Measurements from ENCODE around the gene GADD45G. TPM values are rescaled to one million over a fixed set of nuclear protein-coding genes. Genes with fewer than 3 reads are reported as not detected.

Gene GADD45G
- total RNA-seq, 1 donor from 2014 or later = 19.9 TPM

DNA sequence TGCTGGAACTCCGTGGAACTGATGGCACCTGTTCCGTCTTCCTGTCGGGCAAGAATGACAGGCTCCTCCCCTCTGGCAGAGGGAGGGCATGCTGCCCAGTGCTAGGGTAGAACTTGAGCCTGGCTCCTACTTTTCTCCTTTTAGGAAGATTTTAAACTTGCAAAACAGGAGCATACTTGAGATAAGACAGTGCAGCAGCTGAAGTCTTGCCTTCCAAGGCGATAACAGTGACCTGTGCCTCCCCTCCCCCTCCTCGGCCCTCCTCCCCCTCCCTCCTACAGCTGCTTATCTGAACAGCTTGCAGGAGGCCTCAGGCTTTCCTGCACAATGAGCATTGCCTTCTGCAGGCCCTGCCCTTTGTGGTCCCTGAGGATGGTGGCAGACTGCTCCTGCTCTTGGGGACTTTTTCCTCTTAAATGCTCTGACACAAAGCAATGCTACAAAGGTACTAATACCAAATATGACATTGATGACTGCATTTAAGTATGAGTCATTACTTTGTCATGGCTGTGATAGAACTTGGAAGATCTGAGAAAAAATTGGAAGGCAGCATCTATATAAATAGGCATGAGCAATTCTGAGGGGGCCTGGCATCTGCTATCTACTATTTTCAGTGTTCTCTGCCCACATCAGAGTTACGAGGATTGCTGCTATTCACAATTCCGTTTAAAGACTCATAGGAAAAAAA, 2.0 kb downstream of the GADD45G start:
- intact Hi-C loops (cut with micrococcal nuclease) = loop anchor here (5.0 to 10.0 kb wide), 2 partner anchors 51 to 218 kb away; no protein-coding TSS in a partner anchor
- Mint-ChIP-seq H3K4me3 (ENCODE audit: low read depth) (peak overlapping the region; percentile 87), H3K27ac (peak overlapping the region; percentile 82), H3K4me1 (ENCODE audit: low read depth) (peaks cover 26% of the 10 kb centered on the region), H3K36me3 (ENCODE audit: low read depth) (peaks cover 32% of the 10 kb centered on the region), H3K9me3 (no peaks in the 10 kb centered on the region), H3K27me3 (ENCODE audit: low read depth) (peaks cover 10% of the 10 kb centered on the region)
- DNase-seq (ENCODE audit: low spot score) = no peak

DNA sequence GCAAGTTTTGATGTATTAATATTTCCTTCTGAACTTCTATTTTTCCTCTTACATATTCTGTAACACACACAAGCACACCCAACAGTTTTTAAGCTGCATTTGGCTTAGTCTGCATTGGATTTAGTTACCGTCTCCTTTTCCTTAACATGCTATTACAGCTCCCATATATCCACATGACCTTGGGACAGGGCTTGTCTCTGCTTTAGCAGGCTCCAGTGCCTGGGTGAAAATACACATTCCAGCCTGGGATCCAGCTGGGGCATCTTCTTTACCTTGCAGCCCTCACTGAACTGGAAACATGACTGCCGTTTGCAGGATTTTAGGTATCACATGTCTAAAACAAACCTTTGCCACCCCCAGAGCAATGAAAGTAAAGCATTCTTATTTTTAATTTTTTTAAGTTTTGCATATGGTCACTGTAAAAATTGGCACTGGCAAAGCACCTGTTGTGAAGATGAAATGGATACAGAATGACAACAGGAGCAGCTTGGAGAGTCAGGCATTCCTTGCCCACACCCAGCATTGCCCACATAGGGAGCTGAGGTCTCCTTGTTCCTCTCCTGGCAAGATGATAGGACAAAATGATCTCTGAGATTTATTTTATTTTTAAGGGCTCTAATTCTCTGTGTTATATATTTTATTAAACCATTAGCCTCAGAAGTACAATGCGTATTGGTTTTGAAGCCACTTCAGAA, 4.0 kb downstream of the GADD45G start:
- Mint-ChIP-seq H3K4me3 (ENCODE audit: low read depth) (no peak overlapping the region), H3K9me3 (no peaks in the 10 kb centered on the region), H3K27ac (no peak overlapping the region), H3K36me3 (ENCODE audit: low read depth) (peaks cover 32% of the 10 kb centered on the region), H3K27me3 (ENCODE audit: low read depth) (peaks cover 10% of the 10 kb centered on the region), H3K4me1 (ENCODE audit: low read depth) (peaks cover 21% of the 10 kb centered on the region)
- intact Hi-C loops (cut with micrococcal nuclease) = loop anchor here (5.0 to 10.0 kb wide), 2 partner anchors 49 to 216 kb away; no protein-coding TSS in a partner anchor
- DNase-seq (ENCODE audit: low spot score) = no peak

DNA sequence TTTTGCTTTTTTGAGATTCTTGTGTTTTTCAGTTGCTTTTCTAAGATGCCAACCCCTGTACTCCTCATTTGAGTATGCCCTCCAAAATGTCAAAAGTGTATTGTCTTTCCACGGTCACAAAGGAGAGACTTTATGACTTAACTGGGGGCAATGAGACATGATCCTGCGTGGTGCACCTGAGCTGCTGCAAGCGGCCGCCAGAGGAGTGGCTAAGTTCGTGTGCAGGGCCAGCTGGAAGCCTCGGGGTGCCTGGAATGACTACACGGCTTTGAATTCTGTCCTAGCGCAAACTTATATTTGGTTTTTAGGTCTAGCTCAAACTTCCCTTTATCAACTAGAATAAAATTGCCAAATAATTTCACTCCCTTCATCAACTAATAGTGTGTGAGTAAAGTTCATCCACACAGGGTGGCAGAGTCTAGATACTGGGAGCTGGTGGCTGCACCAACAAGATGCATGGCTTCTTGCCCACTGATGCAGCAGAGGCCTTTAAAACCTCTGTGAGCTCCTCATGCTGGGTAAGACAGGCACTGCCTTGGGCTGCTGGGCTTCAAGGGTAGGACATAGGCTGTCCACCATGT, 4.7 kb downstream of the GADD45G start:
- DNase-seq (ENCODE audit: low spot score) = no peak
- H3K4me3 Mint-ChIP-seq (ENCODE audit: low read depth) = no peak overlapping the region
- H3K27me3 Mint-ChIP-seq (ENCODE audit: low read depth) = peaks cover 10% of the 10 kb centered on the region
- peaks cover 27% of the 10 kb centered on the region for H3K4me1 Mint-ChIP-seq (ENCODE audit: low read depth)
- H3K27ac Mint-ChIP-seq = no peak overlapping the region
- peaks cover 32% of the 10 kb centered on the region for H3K36me3 Mint-ChIP-seq (ENCODE audit: low read depth)
- H3K9me3 Mint-ChIP-seq = no peaks in the 10 kb centered on the region
- intact Hi-C loops (cut with micrococcal nuclease) = loop anchor here (5.0 to 10.0 kb wide), 2 partner anchors 48 to 215 kb away; no protein-coding TSS in a partner anchor

DNA sequence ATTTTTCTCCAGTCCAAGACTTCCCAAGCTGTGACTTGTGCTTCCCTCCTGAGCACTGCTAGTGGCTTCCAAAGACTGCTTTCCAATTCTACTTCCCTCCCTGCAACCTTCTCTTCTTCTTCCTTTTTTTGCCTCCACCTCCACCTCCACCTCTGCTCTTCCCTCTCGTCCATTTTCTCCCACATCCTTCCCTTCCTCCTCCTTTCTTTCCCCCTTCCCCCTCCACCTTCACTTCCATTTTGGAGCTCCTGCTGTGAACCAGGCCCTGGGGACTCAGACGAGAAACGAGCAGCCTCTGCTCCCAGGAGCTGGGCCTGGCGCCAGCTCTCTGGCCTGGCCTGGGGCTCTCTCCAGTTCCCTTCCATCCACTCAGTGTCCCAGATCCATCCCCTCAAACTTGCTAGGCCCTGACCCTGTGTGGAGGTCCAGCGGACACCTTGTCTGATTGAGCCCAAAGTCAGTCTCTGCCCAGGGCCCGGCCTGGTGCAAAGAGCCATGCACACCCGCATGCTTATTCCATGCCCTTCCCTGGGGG, 5.6 kb downstream of the GADD45G start:
- Mint-ChIP-seq H3K27me3 (ENCODE audit: low read depth) (peaks cover 10% of the 10 kb centered on the region), H3K9me3 (no peaks in the 10 kb centered on the region), H3K27ac (no peak overlapping the region), H3K4me1 (ENCODE audit: low read depth) (peaks cover 27% of the 10 kb centered on the region), H3K4me3 (ENCODE audit: low read depth) (no peak overlapping the region), H3K36me3 (ENCODE audit: low read depth) (peaks cover 25% of the 10 kb centered on the region)
- DNase-seq (ENCODE audit: low spot score) = no peak
- intact Hi-C loops (cut with micrococcal nuclease) = no loop called here

DNA sequence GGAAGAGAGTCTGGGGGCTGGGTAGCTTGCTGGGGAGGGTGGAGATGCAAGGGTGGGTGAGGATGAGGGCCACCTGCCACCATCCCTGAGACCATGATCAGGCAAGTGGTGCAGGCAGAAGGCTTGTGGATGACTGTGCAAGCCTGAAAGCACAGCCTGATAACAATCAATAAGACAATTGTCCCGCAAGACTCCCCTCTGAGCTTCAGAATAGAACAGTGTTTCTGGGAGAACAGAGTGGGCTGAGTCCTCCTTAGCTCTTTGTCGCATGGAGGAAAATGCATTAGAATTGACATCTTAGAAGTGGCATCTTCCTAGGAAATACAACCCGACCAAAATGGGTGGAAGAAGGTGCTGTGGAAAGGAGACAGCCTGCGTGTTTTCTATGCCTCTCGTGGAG, 6.6 kb downstream of the GADD45G start:
- Mint-ChIP-seq H3K4me1 (ENCODE audit: low read depth) (peaks cover 24% of the 10 kb centered on the region), H3K9me3 (no peaks in the 10 kb centered on the region), H3K27ac (no peak overlapping the region), H3K4me3 (ENCODE audit: low read depth) (no peak overlapping the region), H3K27me3 (ENCODE audit: low read depth) (peaks cover 10% of the 10 kb centered on the region), H3K36me3 (ENCODE audit: low read depth) (peaks cover 15% of the 10 kb centered on the region)
- no peak for DNase-seq (ENCODE audit: low spot score)
- intact Hi-C loops (cut with micrococcal nuclease) = no loop called here

DNA sequence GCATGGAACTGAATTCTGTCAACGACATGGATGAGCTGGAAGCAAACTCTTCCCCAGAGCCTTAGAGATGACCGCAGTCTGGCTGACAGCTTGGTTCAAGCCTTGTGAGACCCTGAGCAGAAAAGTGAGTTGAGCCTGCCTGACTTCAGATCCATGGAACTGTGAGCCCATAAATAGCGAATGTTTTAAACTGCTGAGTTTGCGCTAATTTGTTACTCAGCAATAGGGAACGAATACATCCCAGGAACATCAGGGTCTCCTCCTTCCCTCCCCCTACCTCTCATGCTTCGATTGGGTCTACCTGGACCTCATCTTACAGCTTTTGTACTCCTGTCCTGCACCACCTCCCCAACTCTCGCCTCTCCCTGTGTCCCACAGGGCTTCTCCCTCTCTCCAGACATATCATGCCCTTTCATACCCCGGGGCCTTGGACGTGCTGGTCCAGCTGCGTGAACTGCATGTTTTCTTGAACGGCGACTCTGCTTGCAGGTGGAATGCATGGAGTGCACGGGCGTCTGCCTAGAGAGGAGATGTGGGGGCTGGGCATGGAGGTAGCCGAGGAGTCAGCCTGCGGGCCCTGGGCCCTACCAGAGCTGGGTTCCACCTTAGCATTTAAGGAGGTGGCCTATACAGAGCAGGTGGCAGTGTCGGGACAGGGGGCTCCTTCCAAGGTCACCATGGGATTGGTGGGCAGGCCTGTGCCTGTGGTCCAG, 7.9 kb downstream of the GADD45G start:
- peaks cover 2% of the 10 kb centered on the region for H3K36me3 Mint-ChIP-seq (ENCODE audit: low read depth)
- H3K4me1 Mint-ChIP-seq (ENCODE audit: low read depth) = peaks cover 13% of the 10 kb centered on the region
- DNase-seq (ENCODE audit: low spot score) = no peak
- intact Hi-C loops (cut with micrococcal nuclease) = no loop called here
- no peaks in the 10 kb centered on the region for H3K9me3 Mint-ChIP-seq
- no peak overlapping the region for H3K27ac Mint-ChIP-seq
- H3K27me3 Mint-ChIP-seq (ENCODE audit: low read depth) = peaks cover 12% of the 10 kb centered on the region
- no peak overlapping the region for H3K4me3 Mint-ChIP-seq (ENCODE audit: low read depth)

DNA sequence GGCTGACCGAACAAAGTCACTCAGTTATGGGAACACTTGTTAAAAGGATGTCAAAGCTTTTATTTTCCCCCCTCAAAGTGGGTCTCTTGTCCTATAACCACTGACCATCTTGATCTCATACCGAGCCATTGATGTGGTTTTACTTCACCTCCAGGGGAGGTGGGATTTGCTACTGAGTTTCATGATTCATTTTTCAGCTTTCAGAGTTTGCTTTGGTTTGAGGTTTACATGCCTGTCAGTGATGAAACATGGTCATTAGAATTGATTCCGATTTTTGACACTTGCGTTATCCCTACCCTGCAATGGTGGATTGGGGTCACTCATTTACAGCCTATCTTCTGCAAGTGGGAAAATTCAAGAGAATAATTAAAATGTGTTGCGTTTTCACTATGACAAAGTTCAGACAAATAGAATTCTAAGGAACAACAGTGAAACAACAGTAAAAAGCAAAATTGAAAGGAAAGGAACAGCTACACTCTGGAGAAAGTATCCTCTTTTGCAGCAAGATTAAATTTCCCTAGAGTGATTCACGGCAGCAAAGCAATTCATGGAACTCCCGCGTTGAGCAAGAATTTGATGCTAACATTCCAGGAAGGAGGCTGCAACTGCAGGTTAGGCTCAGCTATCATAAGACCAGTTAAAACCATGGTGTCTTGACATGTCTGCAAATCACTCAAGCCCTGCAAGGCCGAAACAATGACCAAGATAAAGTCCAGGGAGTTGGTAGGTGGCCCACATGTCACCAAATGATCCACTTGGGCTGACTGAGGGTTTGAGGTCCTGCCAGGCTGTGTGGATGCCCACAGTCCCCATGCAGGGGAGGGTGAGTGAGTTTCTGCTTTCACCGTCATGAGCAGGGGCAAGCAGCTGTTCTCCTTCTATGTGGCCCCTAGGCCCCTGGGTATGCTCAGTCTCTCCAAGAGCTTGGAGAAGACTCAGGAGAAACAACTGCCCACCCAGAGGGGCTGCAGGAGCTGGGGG, 9.4 kb downstream of the GADD45G start:
- Mint-ChIP-seq H3K4me1 (ENCODE audit: low read depth) (peaks cover 13% of the 10 kb centered on the region), H3K36me3 (ENCODE audit: low read depth) (no peaks in the 10 kb centered on the region), H3K27me3 (ENCODE audit: low read depth) (peaks cover 12% of the 10 kb centered on the region), H3K27ac (no peak overlapping the region), H3K4me3 (ENCODE audit: low read depth) (no peak overlapping the region), H3K9me3 (no peaks in the 10 kb centered on the region)
- intact Hi-C loops (cut with micrococcal nuclease) = no loop called here
- DNase-seq (ENCODE audit: low spot score) = no peak

DNA sequence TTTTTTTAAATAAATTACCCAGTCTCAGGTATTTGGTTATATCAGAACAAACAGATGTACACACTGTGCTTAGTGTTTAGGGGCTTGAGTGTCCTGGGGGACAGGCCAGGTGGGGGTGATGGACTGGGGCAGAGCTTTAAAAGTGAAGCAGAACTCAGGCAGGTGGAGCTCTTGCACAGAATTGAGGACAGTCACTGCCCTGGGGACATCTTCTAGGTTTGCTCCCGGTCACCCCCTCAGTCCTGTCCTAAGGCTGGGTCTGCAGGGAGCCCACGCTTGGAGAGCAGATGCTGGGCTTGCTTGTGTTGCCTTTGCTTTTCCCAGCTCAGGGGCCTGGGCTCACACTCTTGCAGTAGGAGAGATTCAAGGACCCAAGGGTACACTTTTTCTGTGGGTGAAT, 10.8 kb downstream of the GADD45G start:
- Mint-ChIP-seq H3K4me1 (ENCODE audit: low read depth) (peaks cover 13% of the 10 kb centered on the region), H3K27ac (no peak overlapping the region), H3K9me3 (no peaks in the 10 kb centered on the region), H3K4me3 (ENCODE audit: low read depth) (no peak overlapping the region), H3K27me3 (ENCODE audit: low read depth) (peaks cover 6% of the 10 kb centered on the region), H3K36me3 (ENCODE audit: low read depth) (no peaks in the 10 kb centered on the region)
- intact Hi-C loops (cut with micrococcal nuclease) = no loop called here
- DNase-seq (ENCODE audit: low spot score) = no peak

DNA sequence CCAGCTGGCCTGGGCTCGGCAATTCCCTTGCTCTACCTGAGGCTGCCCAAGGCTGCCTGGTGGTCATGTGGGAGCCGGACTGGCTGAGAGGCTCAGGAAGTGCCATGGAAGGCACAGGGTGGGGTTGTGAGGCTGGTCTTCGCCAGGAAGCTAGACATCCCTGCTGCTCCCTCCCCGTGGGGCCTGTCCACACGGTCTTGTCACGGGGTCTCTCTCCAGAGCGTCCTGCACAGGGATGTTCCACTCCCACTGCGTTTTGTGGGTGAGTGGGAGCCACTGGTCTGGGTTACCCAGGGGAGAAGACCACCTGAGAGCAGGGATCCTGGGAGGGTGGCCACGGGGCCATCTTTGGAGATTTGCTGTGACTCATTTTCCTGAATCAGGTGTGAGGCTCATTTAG, 11.6 kb downstream of the GADD45G start:
- Mint-ChIP-seq H3K4me1 (ENCODE audit: low read depth) (peaks cover 13% of the 10 kb centered on the region), H3K36me3 (ENCODE audit: low read depth) (no peaks in the 10 kb centered on the region), H3K27me3 (ENCODE audit: low read depth) (peaks cover 6% of the 10 kb centered on the region), H3K9me3 (no peaks in the 10 kb centered on the region), H3K27ac (no peak overlapping the region), H3K4me3 (ENCODE audit: low read depth) (no peak overlapping the region)
- DNase-seq (ENCODE audit: low spot score) = no peak
- intact Hi-C loops (cut with micrococcal nuclease) = no loop called here

DNA sequence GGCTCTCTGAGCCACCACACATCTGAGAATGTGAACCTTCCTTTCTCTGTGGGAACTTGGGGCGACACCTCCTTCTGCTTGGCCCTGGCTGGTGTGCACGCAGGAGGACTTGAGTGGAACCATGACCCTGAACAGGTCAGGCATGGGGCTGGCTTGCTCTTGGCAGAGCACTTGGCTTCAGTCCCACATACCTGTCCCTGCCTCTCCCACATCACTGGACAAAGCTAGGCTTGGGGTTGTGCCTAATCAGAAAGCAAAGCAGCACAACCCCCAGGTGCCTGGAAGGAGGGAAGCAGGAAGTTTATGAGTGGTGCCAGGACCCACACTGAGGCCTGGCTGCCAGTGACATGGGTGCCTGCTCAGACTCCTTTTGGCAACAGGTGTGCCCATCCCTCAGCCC, 13.2 kb downstream of the GADD45G start:
- Mint-ChIP-seq H3K4me1 (ENCODE audit: low read depth) (peaks cover 11% of the 10 kb centered on the region), H3K27ac (no peak overlapping the region), H3K27me3 (ENCODE audit: low read depth) (peaks cover 6% of the 10 kb centered on the region), H3K9me3 (no peaks in the 10 kb centered on the region), H3K36me3 (ENCODE audit: low read depth) (no peaks in the 10 kb centered on the region), H3K4me3 (ENCODE audit: low read depth) (no peak overlapping the region)
- DNase-seq (ENCODE audit: low spot score) = no peak
- intact Hi-C loops (cut with micrococcal nuclease) = no loop called here

DNA sequence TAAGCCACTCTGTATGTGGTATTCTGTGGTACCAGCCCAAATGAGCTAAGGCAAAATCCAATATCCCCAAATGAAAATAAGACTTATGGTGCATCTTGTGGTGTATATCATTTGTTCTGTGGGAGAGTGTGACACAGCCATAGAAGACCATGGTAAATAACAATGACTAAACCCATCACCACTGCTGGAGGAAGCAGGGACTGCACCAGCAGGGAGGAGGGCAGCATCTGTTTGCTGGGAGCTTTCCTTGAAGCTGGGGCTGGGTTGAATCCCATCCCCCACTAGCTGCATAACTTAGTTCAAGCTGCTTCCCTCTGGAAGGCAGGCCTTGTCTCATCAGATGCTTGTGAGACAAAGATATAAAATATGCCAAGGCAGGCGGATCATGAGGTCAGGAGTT, 14.2 kb downstream of the GADD45G start:
- H3K9me3 Mint-ChIP-seq = no peaks in the 10 kb centered on the region
- no peak overlapping the region for H3K4me3 Mint-ChIP-seq (ENCODE audit: low read depth)
- DNase-seq (ENCODE audit: low spot score) = no peak
- peaks cover 6% of the 10 kb centered on the region for H3K27me3 Mint-ChIP-seq (ENCODE audit: low read depth)
- peaks cover 5% of the 10 kb centered on the region for H3K4me1 Mint-ChIP-seq (ENCODE audit: low read depth)
- no peak overlapping the region for H3K27ac Mint-ChIP-seq
- intact Hi-C loops (cut with micrococcal nuclease) = no loop called here
- H3K36me3 Mint-ChIP-seq (ENCODE audit: low read depth) = no peaks in the 10 kb centered on the region

All from activated T-helper 2 cell treated with anti-CD3 and anti-CD28 coated beads, Interferon-gamma antibody, Interleukin-2, Interleukin-4, amounts not matched to agents 10 μg/mL and 5 μg/mL and 100 μg/mL, durations not matched to agents 14 hours and 24 hours and 36 hours (primary cell).